ENCODE data around the gene FCHSD1. TPM values are rescaled to one million over a fixed set of nuclear protein-coding genes. Genes with fewer than 3 reads are reported as not detected.
"Not testable (repeated sequence)": the region's sequence is repeated elsewhere in the genome, so short reads cannot be mapped to it uniquely, and the experiment has no call there.

FCHSD1 gene
- total RNA-seq, 2 donors from 2014 or later: 44.9 to 62.9 TPM

GRCh38 chr5:141613344-141613743 is 37.9 kb downstream of the FCHSD1 start:
- Mint-ChIP-seq H3K36me3 (peaks cover 20 to 39% of the 10 kb centered on the region in 2 donors), H3K27ac (no peak overlapping the region), H3K9me3 (no peaks in the 10 kb centered on the region)
- DNase-seq (ENCODE audit: low spot score in 2 of 2) (no peak), ATAC-seq (no peak)

- no peaks in the 10 kb centered on the region for H3K9me3 Mint-ChIP-seq
- no peak for ATAC-seq
- peaks cover 3 to 19% of the 10 kb centered on the region in 2 donors for H3K36me3 Mint-ChIP-seq
- peak overlapping the region; percentile 4 to 9 for H3K27ac Mint-ChIP-seq
- DNase-seq (ENCODE audit: low spot score in 2 of 2): no peak
Observed at GRCh38 chr5:141611289-141611688, 39.9 kb downstream of the FCHSD1 start.

DNA sequence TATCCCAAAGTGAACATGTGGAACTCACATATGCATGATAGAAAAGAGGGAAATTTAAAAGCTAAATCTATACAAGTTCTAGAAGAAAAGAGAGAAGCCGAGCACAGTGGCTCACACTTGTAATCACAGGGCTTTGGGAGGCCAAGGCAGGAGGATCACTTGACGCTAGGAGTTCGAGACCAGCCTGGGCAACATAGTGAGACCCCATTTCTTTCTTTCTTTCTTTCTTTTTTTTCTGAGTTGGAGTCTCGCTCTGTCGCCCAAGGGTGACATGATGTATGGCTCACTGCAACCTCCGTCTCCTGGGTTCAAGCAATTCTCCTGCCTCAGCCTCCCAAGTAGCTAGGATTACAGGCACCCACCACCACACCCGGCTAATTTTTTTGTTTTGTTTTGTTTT is 41.3 kb downstream of the FCHSD1 start:
- not testable (repeated sequence) for DNase-seq (ENCODE audit: low spot score in 2 of 2); H3K9me3 Mint-ChIP-seq; ATAC-seq
- Mint-ChIP-seq H3K36me3 (peaks cover 0 to 12% of the 10 kb centered on the region in 2 donors), H3K27ac (peak overlapping the region in 1 of 2 donors; percentile 56)

- peaks cover 0 to 12% of the 10 kb centered on the region in 2 donors for H3K36me3 Mint-ChIP-seq
- no peak overlapping the region for H3K27ac Mint-ChIP-seq
- ATAC-seq (no peak), DNase-seq (ENCODE audit: low spot score in 2 of 2) (no peak)
- no peaks in the 10 kb centered on the region for H3K9me3 Mint-ChIP-seq
Observed at GRCh38 chr5:141609044-141609443, 42.2 kb downstream of the FCHSD1 start.

GRCh38 chr5:141608557-141608956 is 42.7 kb downstream of the FCHSD1 start:
- Mint-ChIP-seq H3K27ac (peak overlapping the region; percentile 29 to 82), H3K9me3 (no peaks in the 10 kb centered on the region), H3K36me3 (peaks cover 0 to 12% of the 10 kb centered on the region in 2 donors)
- no peak for DNase-seq (ENCODE audit: low spot score in 2 of 2)
- no peak for ATAC-seq

- Mint-ChIP-seq H3K36me3 (peaks cover 0 to 12% of the 10 kb centered on the region in 2 donors), H3K27ac (peak overlapping the region; percentile 29 to 82), H3K9me3 (no peaks in the 10 kb centered on the region)
- DNase-seq (ENCODE audit: low spot score in 2 of 2) (no peak), ATAC-seq (no peak)
Observed at GRCh38 chr5:141608046-141608445, 43.2 kb downstream of the FCHSD1 start.

- Mint-ChIP-seq H3K9me3 (no peaks in the 10 kb centered on the region), H3K36me3 (peaks cover 0 to 5% of the 10 kb centered on the region in 2 donors), H3K27ac (peak overlapping the region; percentile 83)
- ATAC-seq (peak; percentile 91 to 94), DNase-seq (ENCODE audit: low spot score in 2 of 2) (peak; percentile 52 to 64)
Observed at GRCh38 chr5:141605523-141606277, 45.5 kb downstream of the FCHSD1 start.

DNA sequence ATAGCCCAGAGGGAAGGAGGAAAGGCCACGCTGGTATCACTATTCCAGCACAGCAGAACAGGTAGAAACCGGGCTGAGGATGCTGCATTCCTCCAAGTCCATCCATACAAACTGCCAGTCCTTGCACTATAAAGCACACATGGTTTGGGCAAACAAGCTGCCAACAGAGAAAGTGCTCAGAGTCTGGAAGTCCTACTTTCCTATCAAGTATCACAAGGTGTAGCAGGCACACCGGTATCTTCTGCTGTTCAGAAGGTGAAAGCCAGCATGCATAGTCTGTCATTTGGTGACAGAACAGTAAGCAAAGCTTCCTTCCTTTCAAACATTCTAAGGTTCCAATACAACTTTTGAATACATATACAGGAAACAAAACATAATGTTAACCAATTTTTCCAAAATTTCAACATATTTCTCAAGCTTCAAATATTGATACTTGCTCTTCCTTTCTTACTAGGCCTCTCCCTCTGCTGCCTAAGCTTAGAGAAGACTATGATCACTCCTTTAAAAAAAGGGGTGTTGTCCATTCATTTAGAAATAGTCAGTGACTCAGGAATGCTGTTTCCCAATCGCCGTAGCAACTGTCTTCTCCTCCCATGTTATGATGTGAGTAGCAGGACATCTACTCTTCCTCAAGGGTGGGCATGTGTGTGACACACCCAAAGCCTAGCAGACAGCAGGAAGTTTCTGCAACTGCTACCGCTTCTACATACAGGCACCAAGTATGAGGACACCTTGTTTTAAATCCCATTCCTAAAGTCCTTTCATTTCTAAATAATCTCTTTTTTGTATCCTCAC is 47.1 kb downstream of the FCHSD1 start:
- no peak for DNase-seq (ENCODE audit: low spot score in 2 of 2)

GRCh38 chr5:141602606-141603005 is 48.6 kb downstream of the FCHSD1 start:
- H3K9me3 Mint-ChIP-seq: no peaks in the 10 kb centered on the region
- DNase-seq (ENCODE audit: low spot score in 2 of 2): no peak
- H3K27ac Mint-ChIP-seq: peak overlapping the region; percentile 30 to 82
- H3K36me3 Mint-ChIP-seq: no peaks in the 10 kb centered on the region
- no peak for ATAC-seq

More for the DNA sequence above, 47.1 kb downstream of the FCHSD1 start:
- peak; percentile 46 to 78 for ATAC-seq
- peak overlapping the region; percentile 80 to 87 for H3K27ac Mint-ChIP-seq
- no peaks in the 10 kb centered on the region for H3K36me3 Mint-ChIP-seq
- H3K9me3 Mint-ChIP-seq: no peaks in the 10 kb centered on the region

DNA sequence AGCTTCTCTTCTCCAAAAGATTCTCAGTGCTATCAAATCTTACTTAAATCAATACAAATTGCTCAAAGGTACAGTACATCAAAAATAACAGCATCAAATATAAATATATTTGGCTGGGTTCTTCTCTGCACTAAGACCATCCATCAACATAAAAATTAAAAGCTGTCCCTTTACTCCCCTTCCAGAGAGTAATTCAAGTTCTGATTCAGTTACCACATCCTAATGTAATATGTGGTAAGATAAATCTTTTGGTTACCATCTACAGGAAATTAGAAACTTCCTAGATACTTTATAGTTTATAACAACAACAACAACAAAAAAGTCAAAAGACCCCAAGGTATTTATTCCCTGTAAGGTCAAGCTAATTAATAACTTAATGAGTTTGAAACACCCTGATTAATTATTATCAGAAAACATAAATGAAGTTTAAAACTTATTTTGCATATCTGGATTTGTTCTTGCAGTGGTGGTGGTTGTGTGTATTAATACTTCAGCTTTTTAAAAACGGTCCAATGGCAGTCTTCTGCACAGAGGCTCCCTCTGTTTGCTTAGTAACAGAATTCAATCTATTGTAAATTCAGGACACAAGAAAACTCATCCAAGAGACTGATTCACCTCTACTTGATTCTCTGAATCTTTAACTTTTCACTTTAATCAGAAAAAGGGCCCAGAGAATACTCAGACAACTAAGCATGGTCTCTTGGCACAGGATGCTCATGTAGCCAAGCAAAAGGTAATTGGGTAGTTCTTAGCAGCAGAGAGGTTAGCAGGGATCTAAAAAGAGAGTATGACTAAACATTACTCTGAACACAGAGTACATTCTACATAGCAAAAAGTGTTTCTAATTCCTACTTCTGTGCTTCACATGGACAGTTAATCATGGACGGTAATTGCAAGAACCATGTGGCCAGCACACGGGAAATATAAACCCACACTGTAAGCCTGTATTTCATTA is 52.5 kb downstream of the FCHSD1 start:
- no peak for DNase-seq (ENCODE audit: low spot score in 2 of 2)
- peak; percentile 64 to 80 for ATAC-seq
- H3K9me3 Mint-ChIP-seq: no peaks in the 10 kb centered on the region
- H3K27ac Mint-ChIP-seq: peak overlapping the region; percentile 9 to 84
- H3K36me3 Mint-ChIP-seq: no peaks in the 10 kb centered on the region

DNA sequence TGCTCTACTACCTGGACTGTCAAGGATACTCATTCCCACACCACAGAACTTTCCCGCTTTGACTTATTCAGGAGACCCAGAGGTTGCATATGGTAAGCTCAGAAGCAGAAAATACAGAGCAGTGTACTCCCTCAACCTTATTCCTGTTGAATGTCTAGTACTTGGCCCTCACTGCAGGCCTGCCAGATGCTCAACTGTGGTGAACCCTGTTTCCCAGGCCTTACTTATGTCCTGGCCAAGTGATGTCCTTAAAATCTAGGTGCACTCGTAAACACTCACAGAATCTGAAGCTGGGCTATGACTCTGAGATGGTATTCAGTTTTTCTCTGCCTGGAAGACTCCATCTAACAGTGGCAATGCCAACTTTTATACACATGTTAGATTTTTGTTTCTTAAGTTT is 53.4 kb downstream of the FCHSD1 start:
- DNase-seq (ENCODE audit: low spot score in 2 of 2) (no peak), ATAC-seq (no peak)
- Mint-ChIP-seq H3K36me3 (no peaks in the 10 kb centered on the region), H3K9me3 (no peaks in the 10 kb centered on the region), H3K27ac (no peak overlapping the region)

GRCh38 chr5:141597394-141597793 is 53.8 kb downstream of the FCHSD1 start:
- DNase-seq (ENCODE audit: low spot score in 2 of 2) (no peak), ATAC-seq (peak in 1 of 2 donors; percentile 68)
- H3K9me3 Mint-ChIP-seq: no peaks in the 10 kb centered on the region
- no peaks in the 10 kb centered on the region for H3K36me3 Mint-ChIP-seq
- no peak overlapping the region for H3K27ac Mint-ChIP-seq

DNA sequence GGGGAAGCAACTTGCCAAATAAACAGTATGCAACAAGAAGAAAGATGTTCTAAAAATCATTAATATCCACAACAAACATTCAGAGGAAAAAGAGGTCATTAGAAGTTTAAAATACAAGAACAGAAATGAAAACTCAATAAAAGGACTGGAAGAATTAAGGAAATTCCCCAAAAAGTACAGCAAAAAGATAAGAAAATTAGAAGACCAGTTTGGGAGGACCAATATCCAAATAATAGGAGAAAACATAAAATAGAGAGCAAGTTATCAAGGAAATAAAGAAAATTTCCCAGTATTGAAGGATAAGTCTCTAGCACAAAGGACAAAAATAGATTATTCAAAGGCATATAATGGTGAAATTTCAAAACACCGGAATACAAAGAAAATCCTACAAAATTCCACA is 54.4 kb downstream of the FCHSD1 start:
- no peak for DNase-seq (ENCODE audit: low spot score in 2 of 2)
- ATAC-seq: no peak
- Mint-ChIP-seq H3K36me3 (no peaks in the 10 kb centered on the region), H3K27ac (no peak overlapping the region), H3K9me3 (no peaks in the 10 kb centered on the region)

GRCh38 chr5:141590127-141590526 is 61.1 kb downstream of the FCHSD1 start:
- Mint-ChIP-seq H3K9me3 (no peaks in the 10 kb centered on the region), H3K27ac (no peak overlapping the region), H3K36me3 (peaks cover 4 to 6% of the 10 kb centered on the region in 2 donors)
- ATAC-seq (no peak), DNase-seq (ENCODE audit: low spot score in 2 of 2) (no peak)

Measured in activated naive CD4-positive, alpha-beta T cell treated with anti-CD3 and anti-CD28 coated beads, Interleukin-2, amount 50 U/mL, for 72 hours (primary cell).